Activated T-helper 1 cell treated with anti-CD3 and anti-CD28 coated beads, Interleukin-12 subunit alpha, Interleukin-12 subunit beta, Interleukin-2, Interleukin-4 antibody, amounts not matched to agents 30 ng/mL and 10 ng/mL and 1 ng/mL, durations not matched to agents 14 hours and 24 hours and 36 hours (primary cell): ENCODE data around the gene LRRTM4. TPM values are rescaled to one million over a fixed set of nuclear protein-coding genes. Genes with fewer than 3 reads are reported as not detected.
"Not testable (repeated sequence)": the region's sequence is repeated elsewhere in the genome, so short reads cannot be mapped to it uniquely, and the experiment has no call there.

Source experiments
- DNase-seq: peaks from one replicate; pipeline ENCODE4 v3.0.0; 2021; ENCODE audit warnings: low spot score
- H3K27ac Mint-ChIP-seq: one replicate; pipeline ENCODE4 v1.8.0; 2021; ENCODE audit warnings: mild to moderate bottlenecking, mixed read lengths
- H3K27me3 Mint-ChIP-seq: one replicate; pipeline ENCODE4 v1.8.0; 2022; ENCODE audit warnings: mild to moderate bottlenecking, moderate library complexity, mixed read lengths; ENCODE audit not compliant: insufficient read depth
- H3K36me3 Mint-ChIP-seq: one replicate; pipeline ENCODE4 v1.8.0; 2021; ENCODE audit warnings: low read depth, mixed read lengths
- H3K4me1 Mint-ChIP-seq: one replicate; pipeline ENCODE4 v1.8.0; 2021; ENCODE audit warnings: low read depth, mixed read lengths
- H3K4me3 Mint-ChIP-seq: one replicate; pipeline ENCODE4 v1.8.0; 2021; ENCODE audit warnings: mild to moderate bottlenecking, moderate library complexity, mixed read lengths
- H3K9me3 Mint-ChIP-seq: one replicate; pipeline ENCODE4 v1.8.0; 2021; ENCODE audit warnings: mixed read lengths
- intact Hi-C: fragments of 100-400 bp; cut with micrococcal nuclease; formaldehyde crosslinking; loops from one replicate; pipeline ENCODE4 v1.15.1; 2024
- total RNA-seq: library from RNA; stranded (reverse); gene quantifications from 2 replicates; pipeline ENCODE4 v1.2.3, GENCODE V29; 2022

LRRTM4 gene
- total RNA-seq, 1 donor from 2014 or later: not detected

- H3K27ac Mint-ChIP-seq: no peak overlapping the region
- H3K27me3 Mint-ChIP-seq: no peaks in the 10 kb centered on the region
- H3K9me3 Mint-ChIP-seq: peaks cover 20% of the 10 kb centered on the region
Measured at GRCh38 chr2:76813084-76813483, 709.1 kb downstream of the LRRTM4 start.

DNA sequence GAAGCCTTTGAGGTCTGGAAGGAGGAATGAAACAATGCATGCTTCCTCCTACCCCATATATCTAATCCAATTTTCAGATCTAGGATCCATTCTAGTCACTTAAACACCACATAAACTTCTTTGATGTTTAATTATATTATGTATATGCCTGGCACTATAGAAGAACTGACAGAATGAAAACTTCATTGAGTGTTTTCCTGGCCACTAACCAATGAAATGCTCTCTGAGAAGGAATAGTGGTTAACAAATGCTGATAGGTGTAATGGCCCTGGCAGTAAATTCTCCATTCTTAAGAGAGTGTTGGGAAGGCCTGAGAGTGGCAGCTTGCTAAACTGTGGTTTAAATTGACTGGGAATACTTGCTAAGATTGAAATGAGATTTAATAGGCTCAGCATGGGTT lies 710.0 kb downstream of the LRRTM4 start:
- Mint-ChIP-seq H3K27me3 (no peaks in the 10 kb centered on the region), H3K4me1 (no peaks in the 10 kb centered on the region), H3K4me3 (no peak overlapping the region), H3K27ac (no peak overlapping the region), H3K9me3 (peaks cover 19% of the 10 kb centered on the region), H3K36me3 (no peaks in the 10 kb centered on the region)
- intact Hi-C loops: no loop called here
- no peak for DNase-seq

More at GRCh38 chr2:76813084-76813483, 709.1 kb downstream of the LRRTM4 start:
- Mint-ChIP-seq H3K4me1 (no peaks in the 10 kb centered on the region), H3K36me3 (no peaks in the 10 kb centered on the region), H3K4me3 (no peak overlapping the region)
- intact Hi-C loops: no loop called here
- DNase-seq: no peak

DNA sequence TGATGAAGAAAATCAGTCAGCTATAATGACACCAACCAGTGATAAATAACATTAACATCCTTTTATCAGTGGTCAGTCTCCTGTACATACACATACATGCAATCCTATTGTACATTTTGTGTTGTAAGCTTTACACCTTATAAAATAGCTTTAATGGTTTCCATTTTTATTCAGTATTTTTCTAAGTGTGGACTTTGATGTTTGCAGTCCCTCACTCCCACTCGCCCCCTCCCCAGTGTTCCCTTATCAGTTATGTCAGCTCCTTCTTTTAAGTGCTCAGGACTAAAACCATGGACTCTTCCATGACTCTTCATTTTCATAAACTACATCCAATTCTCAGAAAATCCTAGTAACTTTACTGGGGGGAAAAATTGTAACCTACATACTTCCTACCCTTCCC lies 713.0 kb downstream of the LRRTM4 start:
- intact Hi-C loops: no loop called here
- DNase-seq: no peak
- Mint-ChIP-seq H3K9me3 (peaks cover 8% of the 10 kb centered on the region), H3K27me3 (no peaks in the 10 kb centered on the region), H3K4me3 (no peak overlapping the region), H3K36me3 (no peaks in the 10 kb centered on the region), H3K27ac (no peak overlapping the region), H3K4me1 (no peaks in the 10 kb centered on the region)

DNA sequence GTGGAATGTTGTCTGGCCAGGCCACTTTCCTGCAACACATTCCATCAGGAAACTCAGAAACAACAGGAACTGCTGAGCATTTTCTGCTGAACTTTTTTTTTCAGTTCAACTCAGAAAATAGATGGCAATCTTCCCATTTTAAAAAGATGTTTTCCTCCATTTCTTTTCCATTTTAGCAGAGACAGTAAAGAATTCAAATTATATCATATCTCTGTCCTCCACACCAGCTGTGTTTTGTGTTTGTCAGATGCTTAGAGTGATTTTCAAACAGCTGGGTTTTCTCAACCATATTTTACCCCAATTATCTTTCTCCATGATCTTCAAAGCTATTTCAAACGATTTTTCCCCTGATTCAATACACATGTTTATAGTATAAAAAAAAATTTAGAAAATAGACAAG lies 713.4 kb downstream of the LRRTM4 start:
- H3K27ac Mint-ChIP-seq: no peak overlapping the region
- H3K9me3 Mint-ChIP-seq: peaks cover 8% of the 10 kb centered on the region
- no peaks in the 10 kb centered on the region for H3K4me1 Mint-ChIP-seq
- intact Hi-C loops: no loop called here
- no peaks in the 10 kb centered on the region for H3K36me3 Mint-ChIP-seq
- H3K4me3 Mint-ChIP-seq: no peak overlapping the region
- no peak for DNase-seq
- H3K27me3 Mint-ChIP-seq: no peaks in the 10 kb centered on the region

DNA sequence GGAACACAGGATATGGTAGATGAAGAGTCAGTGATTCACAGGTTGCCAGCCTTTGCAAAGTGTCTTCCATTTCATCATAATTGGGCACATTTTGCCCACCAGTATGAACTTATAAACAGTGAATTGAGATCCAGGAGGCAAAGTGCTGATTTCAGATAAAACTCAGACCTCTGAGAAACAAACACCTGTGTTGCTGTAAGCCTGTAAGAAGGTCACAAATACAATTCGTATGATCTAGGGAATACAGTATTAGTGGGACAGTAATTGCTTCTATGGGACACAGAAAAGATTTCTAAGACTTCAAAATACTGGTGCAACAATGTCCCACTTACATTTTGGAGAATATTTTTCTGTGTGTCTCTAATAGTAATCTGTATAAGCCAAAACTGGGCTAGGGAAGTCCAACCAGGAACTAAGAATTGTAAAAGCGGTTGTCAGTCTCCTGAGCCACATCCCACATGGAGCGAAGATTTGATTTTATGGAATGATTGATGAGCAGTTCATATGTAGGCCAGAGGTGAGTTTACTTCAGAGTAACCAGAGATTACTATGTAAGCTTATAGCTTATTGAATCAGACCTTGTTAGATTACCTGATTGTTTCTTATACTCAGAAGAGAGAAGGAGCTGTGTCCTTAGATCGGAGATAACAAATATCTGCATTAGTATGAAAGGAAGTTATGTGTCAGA lies 728.4 kb downstream of the LRRTM4 start:
- intact Hi-C loops: no loop called here
- Mint-ChIP-seq H3K4me3 (no peak overlapping the region), H3K9me3 (peaks cover 7% of the 10 kb centered on the region), H3K27ac (no peak overlapping the region), H3K36me3 (no peaks in the 10 kb centered on the region), H3K4me1 (no peaks in the 10 kb centered on the region), H3K27me3 (no peaks in the 10 kb centered on the region)
- no peak for DNase-seq

- H3K27me3 Mint-ChIP-seq, DNase-seq, H3K4me3 Mint-ChIP-seq, intact Hi-C loops, H3K27ac Mint-ChIP-seq, H3K36me3 Mint-ChIP-seq, H3K4me1 Mint-ChIP-seq: not testable (repeated sequence)
- H3K9me3 Mint-ChIP-seq: peaks cover 18% of the 10 kb centered on the region
Measured at GRCh38 chr2:76781313-76781712, 740.9 kb downstream of the LRRTM4 start.

DNA sequence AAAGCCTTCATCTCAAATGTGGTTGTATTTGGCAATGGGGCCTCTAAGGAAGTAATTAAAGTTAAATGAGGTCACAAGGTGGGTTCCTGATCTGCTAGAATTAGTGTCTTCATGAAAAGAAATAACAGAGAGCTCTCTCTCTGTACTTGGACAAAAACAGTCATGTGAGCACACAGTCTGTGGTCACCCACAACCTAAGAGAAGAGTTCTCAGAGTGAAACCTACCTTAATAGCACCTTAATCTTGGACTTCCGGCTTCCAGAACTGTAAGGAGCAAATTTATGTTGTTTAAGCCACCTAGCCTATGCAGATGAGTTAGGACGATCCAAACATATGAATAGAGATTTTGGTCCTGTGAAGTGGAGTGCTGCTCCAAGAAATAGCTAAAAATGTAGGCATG lies 758.9 kb downstream of the LRRTM4 start:
- H3K27ac Mint-ChIP-seq: no peak overlapping the region

GRCh38 chr2:76760367-76760704 lies 761.8 kb downstream of the LRRTM4 start:
- H3K27ac Mint-ChIP-seq: no peak overlapping the region
- H3K4me1 Mint-ChIP-seq: no peaks in the 10 kb centered on the region
- no peaks in the 10 kb centered on the region for H3K36me3 Mint-ChIP-seq
- no peak overlapping the region for H3K4me3 Mint-ChIP-seq
- H3K27me3 Mint-ChIP-seq: no peaks in the 10 kb centered on the region
- peaks cover 14% of the 10 kb centered on the region for H3K9me3 Mint-ChIP-seq
- no peak for DNase-seq
- intact Hi-C loops: no loop called here

More for the DNA sequence above, 758.9 kb downstream of the LRRTM4 start:
- Mint-ChIP-seq H3K27me3 (no peaks in the 10 kb centered on the region), H3K4me1 (no peaks in the 10 kb centered on the region), H3K36me3 (no peaks in the 10 kb centered on the region), H3K9me3 (peaks cover 23% of the 10 kb centered on the region), H3K4me3 (no peak overlapping the region)
- intact Hi-C loops: no loop called here
- DNase-seq: no peak

DNA sequence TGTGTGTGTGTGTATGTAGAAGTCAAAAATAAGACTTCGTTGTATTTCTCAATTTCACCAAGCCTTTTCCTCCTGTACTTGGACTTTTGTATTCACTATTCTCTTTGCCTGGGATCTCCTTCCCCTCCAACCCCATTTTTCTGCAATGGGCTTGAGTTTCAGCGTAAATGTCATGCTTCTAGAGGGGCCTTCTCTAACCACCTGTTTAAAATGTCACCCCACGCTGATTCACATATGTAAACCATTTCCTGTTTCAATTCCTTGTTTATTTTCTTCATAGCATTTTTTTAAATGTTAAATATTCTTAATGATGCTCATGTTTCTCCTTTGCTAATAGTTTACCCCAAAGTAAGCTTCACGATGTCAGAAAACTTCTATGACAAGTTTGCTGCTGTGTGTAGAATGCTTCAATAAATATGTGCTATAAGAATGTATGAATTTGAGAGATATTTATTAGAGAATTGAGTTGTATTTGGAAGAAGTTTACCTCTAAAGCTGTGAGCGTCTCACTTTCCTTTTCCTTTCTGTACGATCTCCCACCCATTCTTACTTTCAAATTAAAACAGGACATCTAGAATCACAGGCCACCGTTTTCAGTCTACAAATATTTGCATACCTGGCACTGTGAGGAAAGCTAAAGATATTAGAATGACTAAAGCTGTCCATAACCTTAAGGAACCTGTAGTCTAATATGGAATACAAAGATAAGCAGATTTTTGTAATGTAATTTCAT lies 762.4 kb downstream of the LRRTM4 start:
- Mint-ChIP-seq H3K4me1 (no peaks in the 10 kb centered on the region), H3K36me3 (no peaks in the 10 kb centered on the region), H3K27ac (no peak overlapping the region), H3K9me3 (peaks cover 11% of the 10 kb centered on the region), H3K27me3 (no peaks in the 10 kb centered on the region), H3K4me3 (no peak overlapping the region)
- DNase-seq: no peak
- intact Hi-C loops: no loop called here

GRCh38 chr2:76752506-76752905 lies 769.7 kb downstream of the LRRTM4 start:
- no peak for DNase-seq
- intact Hi-C loops: no loop called here
- H3K36me3 Mint-ChIP-seq: no peaks in the 10 kb centered on the region
- H3K4me3 Mint-ChIP-seq: no peak overlapping the region
- no peaks in the 10 kb centered on the region for H3K4me1 Mint-ChIP-seq
- no peak overlapping the region for H3K27ac Mint-ChIP-seq
- H3K9me3 Mint-ChIP-seq: no peaks in the 10 kb centered on the region
- H3K27me3 Mint-ChIP-seq: no peaks in the 10 kb centered on the region

DNA sequence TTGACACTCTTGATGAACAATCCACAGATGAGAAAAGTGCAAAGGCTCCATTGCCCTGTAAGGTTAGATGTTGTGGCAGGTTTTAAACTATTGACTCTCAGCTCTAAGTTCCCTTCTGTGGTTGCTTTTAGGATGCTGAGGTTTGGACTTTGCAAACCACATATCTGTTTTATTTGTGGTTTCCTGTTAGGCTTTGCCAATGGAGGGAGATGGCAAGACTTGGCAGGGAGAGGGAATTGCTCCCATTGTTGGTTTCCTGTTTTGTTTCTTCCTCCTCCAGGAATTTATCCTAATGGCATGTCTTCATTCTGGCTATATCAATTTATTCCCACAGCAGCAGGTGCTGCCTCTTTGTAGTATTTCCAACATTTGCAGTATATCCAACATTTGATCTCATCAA lies 772.3 kb downstream of the LRRTM4 start:
- intact Hi-C loops: no loop called here
- H3K4me1 Mint-ChIP-seq: no peaks in the 10 kb centered on the region

GRCh38 chr2:76748581-76749296 lies 773.4 kb downstream of the LRRTM4 start:
- Mint-ChIP-seq H3K27ac (no peak overlapping the region), H3K9me3 (no peaks in the 10 kb centered on the region), H3K4me1 (no peaks in the 10 kb centered on the region), H3K4me3 (no peak overlapping the region), H3K36me3 (no peaks in the 10 kb centered on the region), H3K27me3 (no peaks in the 10 kb centered on the region)
- no peak for DNase-seq
- intact Hi-C loops: no loop called here

More for the DNA sequence above, 772.3 kb downstream of the LRRTM4 start:
- DNase-seq: no peak
- no peak overlapping the region for H3K4me3 Mint-ChIP-seq
- no peaks in the 10 kb centered on the region for H3K27me3 Mint-ChIP-seq
- no peaks in the 10 kb centered on the region for H3K36me3 Mint-ChIP-seq
- no peak overlapping the region for H3K27ac Mint-ChIP-seq
- H3K9me3 Mint-ChIP-seq: no peaks in the 10 kb centered on the region

DNA sequence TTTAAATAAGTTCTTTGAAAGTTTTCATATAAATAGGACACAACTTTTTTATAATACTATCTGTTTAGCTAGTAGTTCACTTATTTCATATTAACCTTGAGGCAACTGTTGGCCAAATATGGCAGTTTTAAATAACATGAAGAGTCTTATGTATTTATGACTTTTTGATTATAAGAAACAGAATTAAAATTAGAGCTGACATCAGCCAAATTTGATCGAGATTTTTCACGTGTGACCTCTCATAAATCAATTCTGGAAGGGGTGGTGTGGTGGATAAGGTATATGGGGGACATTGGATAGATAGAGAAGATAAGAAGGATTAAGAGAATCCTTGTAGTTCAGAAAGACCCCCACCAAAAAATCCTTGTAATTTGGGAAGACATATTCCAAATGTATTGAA lies 776.6 kb downstream of the LRRTM4 start:
- no peaks in the 10 kb centered on the region for H3K27me3 Mint-ChIP-seq
- intact Hi-C loops: no loop called here

More for the DNA sequence above, 776.6 kb downstream of the LRRTM4 start:
- DNase-seq: no peak
- H3K36me3 Mint-ChIP-seq: no peaks in the 10 kb centered on the region
- no peaks in the 10 kb centered on the region for H3K9me3 Mint-ChIP-seq
- H3K4me3 Mint-ChIP-seq: no peak overlapping the region
- no peaks in the 10 kb centered on the region for H3K4me1 Mint-ChIP-seq
- no peak overlapping the region for H3K27ac Mint-ChIP-seq
